IMR-90 (cell line): ENCODE data around the gene OR7C2. TPM values are rescaled to one million over a fixed set of nuclear protein-coding genes. Genes with fewer than 3 reads are reported as not detected.

Experiments used
- ATAC-seq: fragments of 200-7000 bp; cut with Tn5 transposase; 2 replicates; pipeline ENCODE4 v1.9.1; 2020; ENCODE audit warnings: low read depth, mild to moderate bottlenecking, moderate library complexity
- BruUV-seq: library from RNA; stranded (reverse); fragments of 400-500 nt; replicated peaks from 2 replicates; lab custom pipeline; 2021; lab: Mats Ljungman, UMichigan
- CTCF ChIA-PET: fragments of 300-600 bp; formaldehyde crosslinking; extraction: SDS; loops from one replicate; lab custom pipeline; 2021; ENCODE audit warnings: antibody characterized with exemption; lab: Yijun Ruan, JAX
- POLR2A ChIA-PET: fragments of 300-600 bp; sonication (Branson Sonifier 250); formaldehyde crosslinking; loops from one replicate; lab custom pipeline; 2022; ENCODE audit warnings: antibody characterized with exemption; ENCODE audit not compliant: unreplicated experiment; lab: Charles Lee
- DNase-seq: peaks from one replicate; pipeline ENCODE4 v3.0.0; 2013
- H2AFZ ChIP-seq: replicated peaks from 2 replicates; pipeline ENCODE3; 2013; ENCODE audit warnings: low read length, mild to moderate bottlenecking; ENCODE audit not compliant: poor library complexity
- H2AK5ac ChIP-seq: 2 replicates; pipeline ENCODE4 v1.6.1; 2013; ENCODE audit warnings: low read depth, low read length, inconsistent platforms
- H2AK9ac ChIP-seq: replicated peaks from 2 replicates; pipeline ENCODE3; 2013; ENCODE audit warnings: mild to moderate bottlenecking, low read depth, low read length, moderate library complexity; ENCODE audit not compliant: poor library complexity
- H2BK120ac ChIP-seq: 2 replicates; pipeline ENCODE4 v1.6.1; 2013; ENCODE audit warnings: low read depth, low read length, inconsistent platforms
- H2BK15ac ChIP-seq: 3 replicates; pipeline ENCODE4 v1.6.1; 2013; ENCODE audit warnings: low read depth, low read length, inconsistent platforms
- H2BK20ac ChIP-seq: 2 replicates; pipeline ENCODE4 v1.6.1; 2013; ENCODE audit warnings: low read depth, mild to moderate bottlenecking, inconsistent platforms, low read length, moderate library complexity
- H2BK5ac ChIP-seq: 2 replicates; pipeline ENCODE4 v1.6.1; 2013; ENCODE audit warnings: mild to moderate bottlenecking, low read depth, low read length, inconsistent platforms; ENCODE audit not compliant: poor library complexity, severe bottlenecking
- H3K14ac ChIP-seq: replicated peaks from 2 replicates; pipeline ENCODE4 v1.6.1; 2013; ENCODE audit warnings: low read depth, low read length, inconsistent platforms
- H3K18ac ChIP-seq: 2 replicates; pipeline ENCODE4 v1.6.1; 2013; ENCODE audit warnings: low read depth, low read length, control low read depth
- H3K23ac ChIP-seq: 2 replicates; pipeline ENCODE4 v1.6.1; 2013; ENCODE audit warnings: low read depth, low read length, inconsistent platforms
- H3K27ac ChIP-seq: 2 replicates; pipeline ENCODE4 v1.5.1; 2013; ENCODE audit warnings: mild to moderate bottlenecking, control low read depth, low read length; ENCODE audit not compliant: insufficient read depth
- H3K27me3 ChIP-seq: 2 replicates; pipeline ENCODE4 v1.6.1; 2013; ENCODE audit warnings: low read length; ENCODE audit not compliant: control insufficient read depth, insufficient read depth
- H3K36me3 ChIP-seq: 2 replicates; pipeline ENCODE4 v1.6.1; 2013; ENCODE audit warnings: low read length, mixed read lengths; ENCODE audit not compliant: control insufficient read depth, insufficient read depth
- H3K4ac ChIP-seq: 2 replicates; pipeline ENCODE4 v1.6.1; 2013; ENCODE audit warnings: low read depth, low read length, inconsistent platforms
- H3K4me1 ChIP-seq: 2 replicates; pipeline ENCODE4 v1.6.1; 2013; ENCODE audit warnings: low read length, mixed read lengths; ENCODE audit not compliant: control insufficient read depth, insufficient read depth
- H3K4me2 ChIP-seq: 2 replicates; pipeline ENCODE4 v1.6.1; 2013; ENCODE audit warnings: low read depth, mild to moderate bottlenecking, control low read depth, low read length, moderate library complexity
- H3K4me3 ChIP-seq: 2 replicates; pipeline ENCODE4 v1.5.1; 2013; ENCODE audit warnings: low read depth, mild to moderate bottlenecking, control low read depth, low read length, moderate library complexity; ENCODE audit not compliant: insufficient read depth
- H3K56ac ChIP-seq: 2 replicates; pipeline ENCODE4 v1.6.1; 2013; ENCODE audit warnings: low read length, inconsistent platforms; ENCODE audit not compliant: insufficient read depth; ENCODE audit errors: extremely low read depth
- H3K79me1 ChIP-seq, 2 experiments: 2 replicates each; pipeline ENCODE4 v1.6.1; 2013; ENCODE audit warnings: low read length in 2 of 2, inconsistent platforms in 1 of 2, low read depth in 1 of 2
- H3K9ac ChIP-seq: 2 replicates; pipeline ENCODE4 v1.6.1; 2013; ENCODE audit warnings: low read depth, low read length, control low read depth
- H3K9me1 ChIP-seq: 2 replicates; pipeline ENCODE4 v1.6.1; 2013; ENCODE audit warnings: low read length, inconsistent platforms; ENCODE audit not compliant: insufficient read depth
- H3K9me3 ChIP-seq: 2 replicates; pipeline ENCODE4 v1.6.1; 2013; ENCODE audit warnings: low read length; ENCODE audit not compliant: control insufficient read depth, insufficient read depth
- H4K20me1 ChIP-seq: 2 replicates; pipeline ENCODE4 v1.6.1; 2013; ENCODE audit warnings: low read length, inconsistent platforms; ENCODE audit not compliant: insufficient read depth
- H4K5ac ChIP-seq: 2 replicates; pipeline ENCODE4 v1.6.1; 2013; ENCODE audit warnings: mild to moderate bottlenecking, low read depth, low read length, control low read depth
- H4K8ac ChIP-seq, 2 experiments: 2 replicates each; pipeline ENCODE4 v1.6.1; 2013; ENCODE audit warnings: low read depth in 2 of 2, low read length in 2 of 2, control low read depth in 1 of 2, inconsistent platforms in 1 of 2
- H4K91ac ChIP-seq: 2 replicates; pipeline ENCODE4 v1.6.1; 2013; ENCODE audit warnings: low read depth, low read length, inconsistent platforms; ENCODE audit not compliant: insufficient read depth
- BHLHE40 ChIP-seq: fragments of 150-350 bp; IDR thresholded peaks from 2 replicates; pipeline ENCODE4 v1.6.1; 2016; ENCODE audit warnings: mild to moderate bottlenecking, low read depth, low read length
- CEBPB ChIP-seq: IDR thresholded peaks from 2 replicates; pipeline ENCODE4 v1.6.1; 2012; ENCODE audit warnings: low read depth, low read length, improper control_type of control experiment
- CHD1 ChIP-seq: IDR thresholded peaks from 2 replicates; pipeline ENCODE4 v1.6.1; 2012; ENCODE audit warnings: low read depth, low read length, improper control_type of control experiment
- CTCF ChIP-seq: conservative IDR thresholded peaks from 2 replicates; pipeline ENCODE4 v1.5.1; 2012; ENCODE audit warnings: mild to moderate bottlenecking, low read depth, low read length, improper control_type of control experiment
- ELK1 ChIP-seq: fragments of 150-350 bp; IDR thresholded peaks from 2 replicates; pipeline ENCODE4 v1.6.1; 2016; ENCODE audit warnings: low read depth, mild to moderate bottlenecking, low read length, moderate library complexity, borderline replicate concordance
- FOS ChIP-seq: fragments of 150-350 bp; IDR thresholded peaks from 2 replicates; pipeline ENCODE4 v1.6.1; 2016; ENCODE audit warnings: low read depth, low read length
- MAFK ChIP-seq: IDR thresholded peaks from 2 replicates; pipeline ENCODE4 v1.6.1; 2012; ENCODE audit warnings: low read depth, low read length, improper control_type of control experiment
- MAZ ChIP-seq: IDR thresholded peaks from 2 replicates; pipeline ENCODE4 v1.6.1; 2012; ENCODE audit warnings: low read depth, mild to moderate bottlenecking, low read length, improper control_type of control experiment, moderate library complexity, borderline replicate concordance
- MXI1 ChIP-seq: IDR thresholded peaks from 2 replicates; pipeline ENCODE4 v1.6.1; 2012; ENCODE audit warnings: low read depth, mild to moderate bottlenecking, low read length, moderate library complexity, borderline replicate concordance
- NFE2L2 ChIP-seq: fragments of 150-350 bp; IDR thresholded peaks from 2 replicates; pipeline ENCODE4 v1.6.1; 2016; ENCODE audit warnings: low read depth, mild to moderate bottlenecking, low read length
- POLR2A ChIP-seq: IDR thresholded peaks from 2 replicates; pipeline ENCODE4 v1.6.1; 2012; ENCODE audit warnings: mild to moderate bottlenecking, low read depth, low read length
- RAD21 ChIP-seq: IDR thresholded peaks from 2 replicates; pipeline ENCODE4 v1.6.1; 2012; ENCODE audit warnings: low read length, improper control_type of control experiment
- RCOR1 ChIP-seq: IDR thresholded peaks from 2 replicates; pipeline ENCODE4 v1.6.1; 2012; ENCODE audit warnings: mild to moderate bottlenecking, low read length, improper control_type of control experiment; ENCODE audit not compliant: insufficient replicate concordance
- RFX5 ChIP-seq: IDR thresholded peaks from 2 replicates; pipeline ENCODE4 v1.8.0; 2012; ENCODE audit warnings: low read depth, mild to moderate bottlenecking, low read length, moderate library complexity
- SMC3 ChIP-seq: fragments of 150-350 bp; IDR thresholded peaks from 2 replicates; pipeline ENCODE4 v1.6.1; 2016; ENCODE audit warnings: low read depth, mild to moderate bottlenecking, antibody characterized with exemption, low read length, moderate library complexity
- USF2 ChIP-seq: fragments of 150-350 bp; IDR thresholded peaks from 2 replicates; pipeline ENCODE4 v1.6.1; 2017; ENCODE audit warnings: mild to moderate bottlenecking, antibody characterized with exemption, low read length, low read depth
- WGBS, 2 experiments: methylation state at CpG; one replicate each; pipeline versions ENCODE4 v1.1.5 to v1.1.7; 2013; ENCODE audit warnings: missing lambda C conversion rate in 2 of 2; ENCODE audit not compliant: insufficient read length in 1 of 2; ENCODE audit errors: extremely low coverage in 2 of 2; 5-methylcytosine and 5-hydroxymethylcytosine counted together
- dilution Hi-C: fragments of 300-500 bp; cut with HindIII; formaldehyde crosslinking; loops from one replicate; pipeline ENCODE4 v1.14.3; 2018; ENCODE audit warnings: low sequenced_read_pairs; ENCODE audit not compliant: unreplicated experiment
- in situ Hi-C: fragments of 300-500 bp; cut with MboI; formaldehyde crosslinking; loops from 3 replicates; pipeline ENCODE4 v1.14.3; 2019; ENCODE audit warnings: low sequenced_read_pairs, inconsistent platforms, mixed read lengths
- intact Hi-C: fragments of 100-400 bp; cut with micrococcal nuclease; formaldehyde crosslinking; loops from 2 replicates; pipeline ENCODE4 v1.10.0; 2022
- polyA plus RNA-seq, 3 experiments: library from polyadenylated mRNA; depleted of rRNA; stranded (reverse); fragments of >200 nt; gene quantifications; 2 replicates each; pipeline ENCODE4 v1.2.3, GENCODE V29; 2012; ENCODE audit warnings: low replicate concordance in 1 of 3
- total RNA-seq: library from RNA; depleted of rRNA; stranded (reverse); fragments of >200 nt; gene quantifications from 2 replicates; pipeline ENCODE4 v1.2.3, GENCODE V29; 2012

The OR7C2 gene
- total and polyA plus RNA-seq, 2 of the 4 experiments (the other 2 are of a cell fraction), result not detected

DNA sequence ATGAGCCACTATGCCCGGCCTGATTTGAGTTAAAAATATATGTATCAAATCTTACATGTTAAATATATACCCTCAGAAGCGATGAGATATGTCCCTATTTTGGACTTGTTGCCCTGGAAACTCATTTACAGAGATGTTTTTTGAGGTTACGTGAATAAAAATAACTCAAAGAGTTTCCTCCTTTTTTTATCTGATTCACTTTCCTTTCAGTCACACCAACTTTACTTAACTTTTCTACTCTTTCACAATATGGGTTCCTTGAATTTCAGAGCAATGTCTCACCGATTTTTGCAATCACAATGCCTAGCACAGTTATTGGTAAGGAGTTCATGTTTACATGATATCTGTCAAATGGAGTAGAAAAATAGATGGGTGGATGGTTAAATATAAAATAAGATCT, 2.3 kb downstream of the OR7C2 start:
- H4K20me1 ChIP-seq, result no peaks in the 10 kb centered on the region
- ChIA-PET CTCF (no interaction called here), POLR2A (no interaction called here)
- no peak overlapping the region for H4K5ac ChIP-seq
- H3K9me1 ChIP-seq, result no peaks in the 10 kb centered on the region
- ATAC-seq, result no peak
- H3K4me3 ChIP-seq, result no peak overlapping the region
- no peak overlapping the region for H2AK5ac ChIP-seq
- no TSS peak for BruUV-seq
- no peak overlapping the region for H2AFZ ChIP-seq
- intact Hi-C loops (no loop called here), in situ Hi-C loops (no loop called here), dilution Hi-C loops (no loop called here)
- H3K4me2 ChIP-seq, result no peak overlapping the region
- no peak overlapping the region for H3K18ac ChIP-seq
- no CpG with 5 or more reads among the region's 4 CpGs for WGBS, 2 experiments
- no peak overlapping the region for H3K9ac ChIP-seq
- no peak overlapping the region for H2BK5ac ChIP-seq
- TF ChIP-seq CEBPB (no peak), CHD1 (no peak), SMC3 (no peak), RAD21 (no peak), CTCF (no peak), RFX5 (no peak), RCOR1 (no peak), NFE2L2 (no peak), USF2 (no peak), MAFK (no peak), MXI1 (no peak), FOS (no peak), ELK1 (no peak), POLR2A (no peak), MAZ (no peak), BHLHE40 (no peak)
- H3K14ac ChIP-seq, result no peak overlapping the region
- H2AK9ac ChIP-seq, result no peak overlapping the region
- H3K9me3 ChIP-seq, result peaks cover 9% of the 10 kb centered on the region; the same call in 1 of the 2 replicates
- no peak overlapping the region for H4K8ac ChIP-seq
- H2BK20ac ChIP-seq, result no peak overlapping the region
- H3K36me3 ChIP-seq, result no peaks in the 10 kb centered on the region
- H3K23ac ChIP-seq, result no peak overlapping the region
- no peak overlapping the region for H4K91ac ChIP-seq
- no peak for DNase-seq
- H3K27me3 ChIP-seq, result no peaks in the 10 kb centered on the region
- no peak overlapping the region for H3K4ac ChIP-seq
- no peak overlapping the region for H2BK15ac ChIP-seq
- no peaks in the 10 kb centered on the region for H3K79me1 ChIP-seq
- no peaks in the 10 kb centered on the region for H3K4me1 ChIP-seq
- H3K27ac ChIP-seq, result no peak overlapping the region
- no peak overlapping the region for H2BK120ac ChIP-seq
- no peak overlapping the region for H3K56ac ChIP-seq
